OCI-M2 (cell line): ENCODE measurements around the gene CLEC1A.

Experiments used
- DNase-seq: peaks from one replicate; lab custom pipeline; 2025; ENCODE audit not compliant: unreplicated experiment; lab: John Stamatoyannopoulos, UW

The CLEC1A gene

GRCh38 chr12:10101648-10102220, 2.9 kb upstream of the CLEC1A start:
- DNase-seq, result no peak

DNA sequence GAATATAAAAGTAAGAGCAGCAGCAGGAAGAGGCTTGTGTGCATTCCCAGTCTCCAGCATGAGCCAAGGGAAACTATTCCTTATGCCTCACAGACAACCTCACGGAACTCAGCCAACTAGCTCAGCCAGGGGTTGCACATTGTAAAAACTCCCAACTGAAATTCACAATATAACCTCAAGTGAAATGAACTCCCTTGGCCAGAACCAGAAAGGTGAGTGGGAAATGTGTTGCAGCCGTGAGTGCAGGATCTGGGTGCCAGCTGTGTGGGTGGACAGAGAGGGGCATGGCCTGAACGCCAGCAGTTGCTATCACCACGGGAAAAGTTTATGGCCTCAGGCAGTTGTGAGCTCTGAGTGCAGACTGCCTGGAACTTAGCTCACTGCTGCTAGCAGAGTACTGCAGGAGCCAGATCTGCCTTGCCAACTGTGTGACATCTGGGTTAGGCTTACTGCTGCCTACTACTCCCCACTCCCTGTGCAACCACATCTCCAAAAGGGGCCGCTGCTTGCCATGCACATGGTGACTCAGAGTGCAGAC, 2.3 kb upstream of the CLEC1A start:
- no peak for DNase-seq

DNA sequence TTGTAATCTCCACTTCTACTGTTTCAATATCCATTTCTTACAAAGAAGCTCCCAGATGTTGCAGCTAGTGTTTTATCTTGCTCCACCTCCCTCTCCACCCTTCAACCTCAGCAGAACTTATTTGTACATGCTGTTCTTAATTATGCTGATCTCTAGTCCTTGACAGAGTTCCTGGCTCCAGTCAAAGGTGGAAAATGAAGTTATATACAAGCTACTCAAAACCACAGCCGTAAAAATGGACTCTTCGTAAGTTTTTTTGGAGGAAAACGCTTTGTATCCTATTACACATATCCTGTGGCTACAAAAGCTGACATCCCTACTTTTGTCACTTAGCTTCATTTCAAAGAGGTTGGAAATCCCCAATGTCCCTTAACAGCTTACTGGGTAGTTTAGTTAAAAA, 1.3 kb downstream of the CLEC1A start:
- DNase-seq, result no peak

GRCh38 chr12:10095971-10096370, 2.8 kb downstream of the CLEC1A start:
- no peak for DNase-seq

- no peak for DNase-seq
Measured at GRCh38 chr12:10094646-10095395, 4.0 kb downstream of the CLEC1A start.

DNA sequence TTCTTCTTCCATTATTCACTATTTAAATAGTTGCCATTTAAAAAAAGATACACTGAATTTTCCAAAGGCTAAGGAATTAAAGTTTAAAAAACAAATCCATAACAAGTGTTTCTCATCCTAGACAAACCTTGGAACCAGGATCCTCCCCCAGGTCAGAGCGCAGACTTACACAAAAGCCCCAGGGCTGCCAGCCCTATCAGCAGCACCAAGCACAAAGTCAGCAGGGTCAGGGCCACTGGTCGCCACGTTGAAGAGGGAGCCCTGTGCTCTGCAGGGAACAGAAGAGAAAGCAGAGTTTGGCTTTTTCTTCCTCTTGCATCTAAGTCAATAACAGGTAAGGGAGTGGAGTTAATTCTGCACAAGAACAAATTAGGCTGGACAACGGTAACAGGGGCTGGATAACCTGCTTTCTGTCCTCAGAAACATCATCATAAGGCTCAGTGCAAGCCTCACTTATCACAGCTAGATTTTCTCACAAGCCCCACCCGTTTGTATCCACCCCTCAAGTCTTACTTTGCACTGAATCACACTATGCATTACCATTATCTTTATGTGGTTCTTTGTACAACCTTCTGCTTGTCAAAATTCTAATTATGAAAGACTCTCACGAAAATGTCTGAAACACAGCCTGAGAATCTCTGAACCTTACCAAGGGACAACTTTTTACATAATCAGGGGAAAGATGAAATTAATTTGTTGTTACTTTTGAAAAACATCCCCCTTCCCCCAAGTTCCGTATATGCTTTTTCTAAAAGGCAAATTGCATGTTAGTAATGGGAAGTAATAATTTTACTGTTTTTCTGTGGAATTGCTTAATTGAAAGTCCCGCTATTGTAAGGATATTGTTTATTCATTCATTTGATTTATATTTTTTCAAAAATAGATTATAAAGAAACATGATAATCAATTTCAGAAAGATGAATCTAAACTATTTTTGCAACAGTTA, 9.6 kb downstream of the CLEC1A start:
- DNase-seq, result no peak

- no peak for DNase-seq
Measured at GRCh38 chr12:10088031-10088430, 10.8 kb downstream of the CLEC1A start.

DNA sequence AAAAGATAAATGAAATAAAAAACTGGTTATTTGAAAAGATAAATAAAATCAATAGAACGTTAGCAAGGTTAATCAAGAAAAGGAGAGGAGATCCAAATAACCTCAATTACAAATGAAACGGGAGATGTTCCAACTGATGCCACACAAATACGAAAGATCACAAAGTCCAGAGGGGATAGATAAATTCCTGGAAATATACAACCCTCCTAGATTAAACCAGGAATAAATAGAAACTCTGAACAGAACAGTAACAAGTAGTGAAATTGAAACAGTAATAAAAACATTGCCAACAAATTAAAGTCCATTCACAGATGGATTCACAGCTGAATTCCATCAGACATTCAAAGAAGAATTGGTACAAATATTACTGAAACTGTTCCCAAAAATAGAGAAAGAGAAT, 12.4 kb downstream of the CLEC1A start:
- DNase-seq, result no peak

GRCh38 chr12:10084733-10085132, 14.1 kb downstream of the CLEC1A start:
- DNase-seq, result no peak

- no peak for DNase-seq
Measured at GRCh38 chr12:10082117-10082874, 16.5 kb downstream of the CLEC1A start.

GRCh38 chr12:10075451-10075850, 23.3 kb downstream of the CLEC1A start:
- no peak for DNase-seq

DNA sequence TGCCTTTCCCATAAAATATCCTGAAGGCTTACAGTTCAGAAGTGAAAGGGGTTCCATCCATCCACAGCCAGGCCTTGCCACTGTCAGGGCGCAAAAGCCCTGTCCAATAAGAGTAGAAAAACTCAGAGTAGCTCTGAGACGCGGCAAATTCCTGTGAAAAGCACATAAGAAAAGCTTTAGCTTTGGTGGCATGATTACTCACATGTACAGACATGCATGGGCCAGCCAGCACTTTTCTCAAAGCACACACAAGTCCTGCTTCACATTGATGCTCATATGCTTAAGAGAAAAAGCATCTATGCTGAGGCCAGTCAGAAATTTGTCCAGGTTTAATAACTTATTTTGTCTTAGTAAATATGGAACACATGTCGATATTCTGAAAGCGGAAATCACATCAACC, 25.5 kb downstream of the CLEC1A start:
- DNase-seq, result no peak

DNA sequence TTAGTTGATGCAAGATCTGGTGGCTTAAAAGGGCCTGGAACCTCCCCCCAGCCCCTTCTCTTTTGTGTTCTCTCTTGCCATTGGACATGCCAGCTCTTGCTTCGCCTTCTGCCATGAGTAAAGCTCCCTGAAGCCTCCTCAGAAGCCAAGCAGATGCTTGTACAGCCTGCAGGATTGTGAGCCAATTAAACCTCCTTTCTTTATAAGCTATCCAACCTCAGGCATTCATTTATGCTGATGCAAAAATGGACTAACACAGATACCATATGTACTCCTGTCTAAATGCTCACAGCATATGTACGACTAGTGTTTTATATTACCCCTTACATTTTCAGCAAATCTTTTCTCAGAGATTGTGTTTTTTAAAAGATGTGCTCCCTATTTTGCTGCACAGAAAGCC, 26.7 kb downstream of the CLEC1A start:
- no peak for DNase-seq

GRCh38 chr12:10070380-10070779, 28.4 kb downstream of the CLEC1A start:
- DNase-seq, result no peak

DNA sequence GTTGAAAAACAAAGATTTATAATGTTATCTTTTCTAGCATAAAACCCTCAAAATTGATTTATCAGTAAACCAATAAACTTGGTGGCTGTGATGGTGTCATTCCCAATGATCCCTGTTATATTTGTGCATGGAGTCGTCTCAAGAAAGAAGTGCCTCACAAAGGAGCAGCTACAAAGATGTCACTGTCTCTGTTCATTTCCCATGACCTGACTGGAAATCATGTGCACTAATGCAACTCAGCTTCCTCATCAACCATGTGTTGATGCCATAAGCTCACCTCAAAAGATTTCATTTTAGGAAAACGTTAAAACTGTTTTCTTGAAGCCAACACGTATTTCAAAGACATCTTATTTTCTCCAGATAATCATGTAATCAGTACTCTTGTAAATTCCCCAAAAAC, 28.8 kb downstream of the CLEC1A start:
- DNase-seq, result no peak

- DNase-seq, result no peak
Measured at GRCh38 chr12:10069099-10069498, 29.7 kb downstream of the CLEC1A start.

- DNase-seq, result no peak
Measured at GRCh38 chr12:10068644-10069043, 30.1 kb downstream of the CLEC1A start.

DNA sequence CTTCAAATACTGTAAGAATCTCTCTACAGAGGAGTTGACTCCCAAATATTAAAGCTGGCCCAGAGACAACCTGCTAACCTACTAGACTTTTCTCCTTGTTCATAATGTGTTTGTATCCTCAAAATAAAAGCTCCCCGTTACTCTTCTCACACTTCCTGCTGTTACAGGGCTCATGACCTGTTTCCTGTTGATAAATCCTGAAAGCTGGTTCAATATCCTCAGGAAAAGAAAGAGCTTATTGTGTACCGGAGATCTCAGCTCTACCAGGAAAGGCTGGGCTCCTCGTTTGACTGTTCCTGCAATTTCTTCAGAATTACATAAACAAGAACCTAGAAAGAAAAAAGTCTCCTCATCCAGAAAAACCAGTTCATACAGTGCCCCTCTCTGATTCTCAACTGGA, 30.8 kb downstream of the CLEC1A start:
- DNase-seq, result no peak

DNA sequence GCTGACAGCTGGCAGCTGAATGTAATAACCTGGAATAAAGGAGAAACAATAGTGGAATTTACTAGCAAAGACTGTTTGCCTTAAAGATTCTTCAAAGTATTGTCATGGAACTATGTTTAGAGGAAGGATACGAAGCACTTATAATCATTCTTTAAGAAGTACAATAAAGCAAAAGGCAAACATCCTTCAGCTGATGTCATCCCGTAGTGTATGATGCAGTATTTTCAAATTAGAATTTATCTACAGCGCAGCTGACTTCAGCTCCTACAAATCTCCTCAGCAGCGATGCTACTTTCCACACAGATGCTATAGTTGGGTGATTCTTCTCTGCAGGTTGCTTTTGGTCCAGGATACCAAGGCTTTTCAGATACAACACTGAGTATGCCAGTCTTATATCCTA, 31.5 kb downstream of the CLEC1A start:
- DNase-seq, result no peak

- DNase-seq, result no peak
Measured at GRCh38 chr12:10065241-10065640, 33.5 kb downstream of the CLEC1A start.

DNA sequence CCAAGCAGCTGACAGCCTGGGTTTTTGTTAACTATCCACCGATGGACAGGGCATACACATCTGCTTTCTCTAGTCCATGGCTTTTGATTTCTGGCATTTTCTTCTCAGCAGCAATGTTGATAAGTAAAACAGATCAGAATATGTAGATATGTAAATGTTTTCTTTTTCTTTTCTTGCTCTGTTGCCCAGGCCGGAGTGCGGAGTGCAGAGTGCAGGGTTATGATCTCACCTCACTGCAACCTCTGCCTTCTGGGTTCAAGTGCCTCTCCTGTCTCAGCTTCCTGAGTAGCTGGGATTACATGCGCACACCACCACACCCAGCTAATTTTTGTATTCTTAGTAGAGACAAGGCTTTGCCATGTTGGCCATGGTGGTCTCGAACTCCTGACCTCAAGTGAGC, 40.4 kb downstream of the CLEC1A start:
- no peak for DNase-seq
